HUES6 (cell line): ENCODE measurements around the gene CHRM2.

ENCODE experiments used
- H3K27ac ChIP-seq: 2 replicates; pipeline ENCODE4 v1.7.0; 2013; ENCODE audit warnings: low read depth, mild to moderate bottlenecking, low read length, inconsistent platforms
- H3K27me3 ChIP-seq: 2 replicates; pipeline ENCODE4 v1.6.1; 2013; ENCODE audit warnings: low read length; ENCODE audit not compliant: control insufficient read depth, insufficient read depth
- H3K36me3 ChIP-seq: 2 replicates; pipeline ENCODE4 v1.6.1; 2013; ENCODE audit warnings: low read length; ENCODE audit not compliant: control insufficient read depth, insufficient read depth
- H3K4me1 ChIP-seq: 2 replicates; pipeline ENCODE4 v1.6.1; 2013; ENCODE audit warnings: low read length; ENCODE audit not compliant: control insufficient read depth, insufficient read depth
- H3K4me3 ChIP-seq: 2 replicates; pipeline ENCODE4 v1.5.1; 2013; ENCODE audit warnings: low read depth, low read length
- H3K9ac ChIP-seq: one replicate; pipeline ENCODE4 v1.6.1; 2013; ENCODE audit warnings: mild to moderate bottlenecking, low read length
- H3K9me3 ChIP-seq: 2 replicates; pipeline ENCODE4 v1.6.1; 2013; ENCODE audit warnings: low read depth, low read length; ENCODE audit not compliant: control insufficient read depth, insufficient read depth

The CHRM2 gene

GRCh38 chr7:136869991-136870865 is 1.8 kb downstream of the CHRM2 start:
- H3K27me3 ChIP-seq, result peaks cover 85% of the 10 kb centered on the region

GRCh38 chr7:136870866-136871487 is 2.5 kb downstream of the CHRM2 start:
- Histone ChIP-seq H3K4me3 (peak overlapping the region; percentile 61), H3K27me3 (peaks cover 78% of the 10 kb centered on the region), H3K9me3 (no peaks in the 10 kb centered on the region), H3K36me3 (no peaks in the 10 kb centered on the region), H3K9ac (no peak overlapping the region), H3K4me1 (peaks cover 16% of the 10 kb centered on the region), H3K27ac (no peak overlapping the region)

More at GRCh38 chr7:136869991-136870865, 1.8 kb downstream of the CHRM2 start:
- H3K4me1 ChIP-seq, result peaks cover 16% of the 10 kb centered on the region
- H3K4me3 ChIP-seq, result peak overlapping the region; percentile 61
- H3K9me3 ChIP-seq, result no peaks in the 10 kb centered on the region
- H3K27ac ChIP-seq, result no peak overlapping the region
- H3K36me3 ChIP-seq, result no peaks in the 10 kb centered on the region
- H3K9ac ChIP-seq, result no peak overlapping the region

- H3K27me3 ChIP-seq, result peaks cover 48% of the 10 kb centered on the region
- no peaks in the 10 kb centered on the region for H3K9me3 ChIP-seq
- H3K9ac ChIP-seq, result no peak overlapping the region
- peaks cover 40% of the 10 kb centered on the region for H3K4me1 ChIP-seq
- H3K4me3 ChIP-seq, result no peak overlapping the region
- no peak overlapping the region for H3K27ac ChIP-seq
- no peaks in the 10 kb centered on the region for H3K36me3 ChIP-seq
Measured at GRCh38 chr7:136874393-136875032, 6.1 kb downstream of the CHRM2 start.

- Histone ChIP-seq H3K4me1 (peaks cover 40% of the 10 kb centered on the region), H3K27me3 (peaks cover 18% of the 10 kb centered on the region), H3K4me3 (no peak overlapping the region), H3K36me3 (no peaks in the 10 kb centered on the region), H3K27ac (no peak overlapping the region), H3K9ac (no peak overlapping the region), H3K9me3 (no peaks in the 10 kb centered on the region)
Measured at GRCh38 chr7:136877509-136877908, 9.1 kb downstream of the CHRM2 start.

- Histone ChIP-seq H3K27me3 (peaks cover 13% of the 10 kb centered on the region), H3K9ac (no peak overlapping the region), H3K9me3 (no peaks in the 10 kb centered on the region), H3K4me3 (no peak overlapping the region), H3K27ac (no peak overlapping the region), H3K4me1 (peaks cover 40% of the 10 kb centered on the region), H3K36me3 (no peaks in the 10 kb centered on the region)
Measured at GRCh38 chr7:136877990-136878389, 9.5 kb downstream of the CHRM2 start.

GRCh38 chr7:136878878-136879277 is 10.4 kb downstream of the CHRM2 start:
- peaks cover 40% of the 10 kb centered on the region for H3K4me1 ChIP-seq
- peak overlapping the region; percentile 21; the same call in 1 of the 2 replicates for H3K4me3 ChIP-seq
- H3K9me3 ChIP-seq, result no peaks in the 10 kb centered on the region
- H3K27ac ChIP-seq, result no peak overlapping the region; the same call in 1 of the 2 replicates
- peaks cover 4% of the 10 kb centered on the region for H3K27me3 ChIP-seq
- H3K36me3 ChIP-seq, result no peaks in the 10 kb centered on the region
- H3K9ac ChIP-seq, result no peak overlapping the region

- Histone ChIP-seq H3K27ac (no peak overlapping the region), H3K36me3 (no peaks in the 10 kb centered on the region), H3K4me1 (peaks cover 29% of the 10 kb centered on the region), H3K9ac (no peak overlapping the region), H3K9me3 (no peaks in the 10 kb centered on the region), H3K27me3 (no peaks in the 10 kb centered on the region), H3K4me3 (no peak overlapping the region)
Measured at GRCh38 chr7:136883046-136883445, 14.6 kb downstream of the CHRM2 start.

- peaks cover 17% of the 10 kb centered on the region for H3K4me1 ChIP-seq
- no peaks in the 10 kb centered on the region for H3K9me3 ChIP-seq
- H3K36me3 ChIP-seq, result no peaks in the 10 kb centered on the region
- H3K9ac ChIP-seq, result no peak overlapping the region
- H3K27me3 ChIP-seq, result no peaks in the 10 kb centered on the region
- H3K4me3 ChIP-seq, result no peak overlapping the region
- H3K27ac ChIP-seq, result no peak overlapping the region
Measured at GRCh38 chr7:136884492-136884891, 16.0 kb downstream of the CHRM2 start.

- no peak overlapping the region for H3K4me3 ChIP-seq
- H3K27me3 ChIP-seq, result no peaks in the 10 kb centered on the region
- no peaks in the 10 kb centered on the region for H3K36me3 ChIP-seq
- H3K9ac ChIP-seq, result no peak overlapping the region
- H3K4me1 ChIP-seq, result peaks cover 16% of the 10 kb centered on the region
- no peak overlapping the region for H3K27ac ChIP-seq
- no peaks in the 10 kb centered on the region for H3K9me3 ChIP-seq
Measured at GRCh38 chr7:136887317-136887716, 18.9 kb downstream of the CHRM2 start.

- peaks cover 15% of the 10 kb centered on the region for H3K4me1 ChIP-seq
- H3K27ac ChIP-seq, result no peak overlapping the region
- no peaks in the 10 kb centered on the region for H3K9me3 ChIP-seq
- no peaks in the 10 kb centered on the region for H3K27me3 ChIP-seq
- no peak overlapping the region for H3K9ac ChIP-seq
- H3K36me3 ChIP-seq, result no peaks in the 10 kb centered on the region
- no peak overlapping the region for H3K4me3 ChIP-seq
Measured at GRCh38 chr7:136890399-136890798, 21.9 kb downstream of the CHRM2 start.

- Histone ChIP-seq H3K9ac (no peak overlapping the region), H3K4me1 (peaks cover 15% of the 10 kb centered on the region)
Measured at GRCh38 chr7:136891850-136892249, 23.4 kb downstream of the CHRM2 start.

More at GRCh38 chr7:136891850-136892249, 23.4 kb downstream of the CHRM2 start:
- H3K36me3 ChIP-seq, result no peaks in the 10 kb centered on the region
- H3K9me3 ChIP-seq, result no peaks in the 10 kb centered on the region
- no peak overlapping the region for H3K27ac ChIP-seq
- H3K4me3 ChIP-seq, result no peak overlapping the region
- no peaks in the 10 kb centered on the region for H3K27me3 ChIP-seq
